ENCODE data around the gene POU2F1.

GRCh38 chr1:167310732-167311131 is 90.0 kb downstream of the POU2F1 start:
- TF ChIP-seq EZH2 (IDR thresholded peaks at IDR 0.05; ENCODE audit: borderline replicate concordance, low read depth, low read length, severe bottlenecking) (no peak), MYC (IDR thresholded peaks at IDR 0.05; ENCODE audit: low read depth, low read length) (no peak), MAX (IDR thresholded peaks at IDR 0.05; ENCODE audit: insufficient read depth, insufficient read length) (no peak)
